Right lobe of liver (tissue), 6 donors: ENCODE results near the gene SLC12A3. TPM values are rescaled to one million over a fixed set of nuclear protein-coding genes. Genes with fewer than 3 reads are reported as not detected.

Experiments
- ATAC-seq, 4 donors: fragments of 200-7000 bp; cut with Tn5 transposase; one replicate each; pipeline ENCODE4 v1.9.1; 2020; ENCODE audit warnings: mild to moderate bottlenecking in 4 of 4, moderate library complexity in 4 of 4
- DNase-seq, 3 donors: peaks; one replicate each; pipeline ENCODE4 v3.0.0-alpha.2; 2020
- H3K27ac ChIP-seq, 3 donors: fragments of 200-600 bp; one replicate each; pipeline ENCODE4 v1.8.0; 2022
- H3K27me3 ChIP-seq, 2 donors: fragments of 200-600 bp; one replicate each; pipeline ENCODE4 v1.8.0; 2022
- H3K36me3 ChIP-seq, 4 donors: fragments of 200-600 bp; sonication (generic) in 1 of 4; one replicate each; pipeline versions ENCODE4 v1.5.1 to v1.8.0; 2017 to 2022; ENCODE audit warnings: control low read depth in 1 of 4
- H3K4me1 ChIP-seq, 4 donors: fragments of 200-600 bp; sonication (generic) in 1 of 4; one replicate each; pipeline versions ENCODE4 v1.5.1 to v1.8.0; 2017 to 2022; ENCODE audit warnings: control low read depth in 1 of 4
- H3K4me3 ChIP-seq, 3 donors: fragments of 200-600 bp; one replicate each; pipeline ENCODE4 v1.8.0; 2022
- H3K9me3 ChIP-seq, 4 donors: fragments of 200-600 bp; sonication (generic) in 1 of 4; one replicate each; pipeline versions ENCODE4 v1.5.1 to v1.8.0; 2017 to 2022; ENCODE audit warnings: control low read depth in 1 of 4
- POLR2A ChIP-seq: fragments of 450-650 bp; IDR thresholded peaks from one replicate; pipeline ENCODE4 v1.6.1; 2017; ENCODE audit warnings: antibody characterized with exemption, mild to moderate bottlenecking
- WGBS: methylation state at CpG from one replicate; pipeline ENCODE4 v1.1.6; 2018; ENCODE audit warnings: low coverage, low lambda C conversion rate; ENCODE audit not compliant: insufficient coverage; ENCODE audit errors: missing lambda C conversion rate; 5-methylcytosine and 5-hydroxymethylcytosine counted together
- intact Hi-C, 2 donors: fragments of 100-400 bp; cut with DNase I; formaldehyde crosslinking; loops; one replicate each; pipeline versions ENCODE4 v1.11.2 to v1.14.1; 2022
- total RNA-seq, 6 experiments: library from RNA; depleted of rRNA in 2 of 6; stranded (reverse); fragments of >200 nt in 2 of 6; fragmentation: NEBNext Ultra II Directional in 3 of 6; extraction: Animal tissue kit (Norgen Biotek cat#: 25700) in 3 of 6; gene quantifications; one replicate each; pipeline versions ENCODE4 v1.1.0 to v1.2.4, GENCODE V29; 2016 to 2023
- TF ChIP-seq, protein P1 (sequence below), 4 donors: fragments of 200-600 bp in 3 of 4; fragments of 450-650 bp in 1 of 4; IDR thresholded peaks; one replicate each; pipeline versions ENCODE4 v1.5.1 to v1.8.0; 2016 to 2022; ENCODE audit warnings: antibody characterized with exemption in 4 of 4, mild to moderate bottlenecking in 2 of 4
- donor health status: DM: no; HTN: yes; CAD: no.
- donor health status: DM: no; HTN: no; CAD: no.
- donor health status: DM: no; HTN: no; CAD: no.
- donor health status: DM: no; HTN: yes; CAD: no.
- donor health status: DM: no; HTN: yes; CAD: no.

The SLC12A3 gene
- total RNA-seq, 6 experiments from 2014 or later = not detected

DNA sequence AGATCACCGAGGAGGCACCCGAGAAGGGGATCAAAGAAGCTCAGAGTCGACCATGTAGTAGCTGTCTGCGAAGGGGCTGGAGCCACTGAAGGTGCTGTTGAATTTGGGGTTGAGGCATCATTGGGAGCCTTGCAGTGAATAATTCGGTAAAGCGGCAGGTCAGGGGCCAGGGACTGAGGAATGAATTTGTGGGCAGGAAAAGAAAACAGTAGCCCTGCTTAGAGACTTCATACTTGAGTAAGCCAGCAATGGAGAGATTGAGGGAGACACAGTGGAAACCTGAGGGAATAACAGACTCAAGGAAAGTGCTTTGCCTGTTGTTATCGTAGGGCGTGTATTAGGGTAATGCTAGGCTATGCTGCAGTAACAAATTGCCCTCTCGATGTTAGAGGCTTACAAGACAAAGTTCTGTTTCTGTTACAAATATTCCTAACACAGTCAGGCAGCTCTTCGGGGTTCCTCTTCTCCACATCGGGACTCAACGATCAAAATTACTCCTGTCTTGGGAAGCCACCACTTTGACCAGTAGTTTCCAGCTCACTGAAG is 53.5 kb downstream of the SLC12A3 start:
- DNase-seq (no peak), ATAC-seq (no peak)
- H3K4me3 ChIP-seq = no peak overlapping the region
- TF ChIP-seq, protein P1, sequence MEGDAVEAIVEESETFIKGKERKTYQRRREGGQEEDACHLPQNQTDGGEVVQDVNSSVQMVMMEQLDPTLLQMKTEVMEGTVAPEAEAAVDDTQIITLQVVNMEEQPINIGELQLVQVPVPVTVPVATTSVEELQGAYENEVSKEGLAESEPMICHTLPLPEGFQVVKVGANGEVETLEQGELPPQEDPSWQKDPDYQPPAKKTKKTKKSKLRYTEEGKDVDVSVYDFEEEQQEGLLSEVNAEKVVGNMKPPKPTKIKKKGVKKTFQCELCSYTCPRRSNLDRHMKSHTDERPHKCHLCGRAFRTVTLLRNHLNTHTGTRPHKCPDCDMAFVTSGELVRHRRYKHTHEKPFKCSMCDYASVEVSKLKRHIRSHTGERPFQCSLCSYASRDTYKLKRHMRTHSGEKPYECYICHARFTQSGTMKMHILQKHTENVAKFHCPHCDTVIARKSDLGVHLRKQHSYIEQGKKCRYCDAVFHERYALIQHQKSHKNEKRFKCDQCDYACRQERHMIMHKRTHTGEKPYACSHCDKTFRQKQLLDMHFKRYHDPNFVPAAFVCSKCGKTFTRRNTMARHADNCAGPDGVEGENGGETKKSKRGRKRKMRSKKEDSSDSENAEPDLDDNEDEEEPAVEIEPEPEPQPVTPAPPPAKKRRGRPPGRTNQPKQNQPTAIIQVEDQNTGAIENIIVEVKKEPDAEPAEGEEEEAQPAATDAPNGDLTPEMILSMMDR (IDR thresholded peaks at IDR 0.05) = no peak
- TF ChIP-seq POLR2A = no peak
- H3K36me3 ChIP-seq = no peaks in the 10 kb centered on the region
- H3K27ac ChIP-seq = no peak overlapping the region
- H3K4me1 ChIP-seq = peaks cover 0 to 13% (median 5%) of the 10 kb centered on the region in 4 donors
- 83% methylated on average over 10 of the region's 12 CpGs for WGBS
- H3K9me3 ChIP-seq = no peaks in the 10 kb centered on the region
- intact Hi-C loops = no loop called here
- no peaks in the 10 kb centered on the region for H3K27me3 ChIP-seq

DNA sequence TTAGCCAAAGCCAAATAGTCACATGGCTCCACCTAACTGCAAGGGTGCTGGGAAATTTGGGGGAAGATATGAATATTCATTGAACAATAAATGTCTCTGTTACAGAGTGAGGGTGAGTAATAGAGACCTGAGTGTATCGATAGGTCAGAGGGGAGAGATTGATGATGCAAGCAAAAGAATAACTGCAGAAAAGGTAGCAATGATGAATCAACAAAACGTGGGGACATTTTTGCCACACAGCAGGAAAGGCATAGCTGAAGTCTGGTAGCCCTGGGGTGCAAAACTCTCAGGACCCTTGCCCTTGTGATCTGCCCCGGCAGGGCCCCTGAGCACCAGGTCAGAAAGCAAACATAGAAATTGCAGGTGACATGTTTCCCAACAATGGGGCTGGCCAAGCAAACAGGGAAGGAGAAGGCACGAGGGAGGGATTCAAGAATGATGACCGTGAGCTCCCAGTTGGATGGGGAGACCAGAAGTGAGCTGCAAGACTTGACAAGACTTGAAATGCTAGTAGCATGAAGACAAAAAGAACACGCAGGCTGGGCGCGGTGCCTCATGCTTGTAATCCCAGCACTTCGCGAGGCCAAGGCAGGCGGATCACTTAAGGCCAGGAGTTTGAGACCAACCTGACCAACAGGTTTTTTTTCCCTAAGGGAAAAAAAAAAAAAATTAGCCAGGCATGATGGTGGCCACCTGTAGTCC is 54.2 kb downstream of the SLC12A3 start:
- intact Hi-C loops = no loop called here
- no peak for TF ChIP-seq POLR2A
- TF ChIP-seq, protein P1 (IDR thresholded peaks at IDR 0.05) = no peak
- H3K27ac ChIP-seq = no peak overlapping the region
- H3K4me3 ChIP-seq = no peak overlapping the region
- DNase-seq = peak in 1 of 3 donors; percentile 54
- H3K27me3 ChIP-seq = no peaks in the 10 kb centered on the region
- 61% methylated on average over 11 of the region's 11 CpGs for WGBS
- peaks cover 0 to 13% (median 5%) of the 10 kb centered on the region in 4 donors for H3K4me1 ChIP-seq
- no peaks in the 10 kb centered on the region for H3K9me3 ChIP-seq
- peak in 2 of 4 donors; percentile 18 to 39 for ATAC-seq
- no peaks in the 10 kb centered on the region for H3K36me3 ChIP-seq

DNA sequence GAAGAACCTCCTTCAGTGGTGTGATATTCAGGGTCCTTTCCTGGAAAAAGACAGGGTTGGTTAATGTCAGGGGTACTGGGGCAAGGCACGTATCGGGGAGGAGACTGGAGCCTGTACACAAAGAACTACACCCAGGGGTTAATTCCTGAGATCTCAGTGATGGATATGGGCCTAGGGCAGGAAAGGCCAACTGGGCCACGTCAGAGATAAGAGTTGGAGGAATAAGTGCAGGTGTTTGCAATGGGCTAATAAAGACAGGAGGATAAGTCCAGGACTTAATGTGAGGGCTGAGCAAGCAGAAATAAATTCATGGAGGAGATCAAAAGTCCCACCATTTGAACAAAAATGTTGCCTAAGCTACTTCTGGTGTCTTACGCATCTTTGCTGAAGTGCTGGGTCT is 56.6 kb downstream of the SLC12A3 start:
- intact Hi-C loops = no loop called here
- DNase-seq (no peak), ATAC-seq (no peak)
- Histone ChIP-seq H3K9me3 (no peaks in the 10 kb centered on the region), H3K4me3 (no peak overlapping the region), H3K36me3 (no peaks in the 10 kb centered on the region), H3K4me1 (peaks cover 0 to 13% (median 5%) of the 10 kb centered on the region in 4 donors), H3K27me3 (no peaks in the 10 kb centered on the region), H3K27ac (no peak overlapping the region)
- TF ChIP-seq, protein P1 (IDR thresholded peaks at IDR 0.05) = no peak
- no peak for TF ChIP-seq POLR2A
- whole genome bisulfite sequencing = 79% methylated on average over 4 of the region's 4 CpGs

DNA sequence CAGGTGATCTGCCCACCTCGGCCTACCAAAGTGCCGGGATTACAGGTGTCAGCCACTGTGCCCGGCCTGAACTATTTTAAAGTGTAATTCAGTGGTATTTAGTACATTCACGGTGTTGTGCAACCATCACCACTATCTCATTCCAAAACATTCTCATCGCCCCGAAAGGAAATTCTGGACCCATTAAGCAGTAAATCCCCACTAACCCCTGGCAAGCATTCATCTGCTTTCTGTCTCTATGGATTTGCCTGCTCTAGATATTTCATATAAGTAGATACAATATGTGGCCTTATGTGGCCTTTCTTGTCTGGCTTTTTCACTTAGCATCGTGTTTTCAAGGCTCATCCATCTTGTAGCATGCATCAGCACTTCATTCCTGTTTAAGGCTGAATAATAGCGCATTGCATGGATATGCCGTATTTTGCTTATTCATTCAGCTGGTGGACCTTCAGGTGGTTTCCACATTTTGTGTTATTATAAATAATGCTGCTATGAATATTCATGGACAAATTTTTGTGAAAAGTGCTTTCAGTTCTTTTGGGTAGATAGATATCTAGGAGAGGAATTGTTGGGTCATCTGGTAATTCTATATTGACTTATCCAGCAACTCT is 58.6 kb downstream of the SLC12A3 start:
- TF ChIP-seq, protein P1 (IDR thresholded peaks at IDR 0.05) = no peak
- no peak for TF ChIP-seq POLR2A
- H3K4me3 ChIP-seq = no peak overlapping the region
- no peaks in the 10 kb centered on the region for H3K36me3 ChIP-seq
- peak overlapping the region in 2 of 3 donors; percentile 44 to 48 for H3K27ac ChIP-seq
- H3K4me1 ChIP-seq = peaks cover 0 to 13% (median 5%) of the 10 kb centered on the region in 4 donors
- no peaks in the 10 kb centered on the region for H3K9me3 ChIP-seq
- WGBS = 47% methylated on average over 9 of the region's 9 CpGs
- ATAC-seq (peak in 3 of 4 donors; percentile 13 to 29 (median 19)), DNase-seq (no peak)
- intact Hi-C loops = no loop called here
- no peaks in the 10 kb centered on the region for H3K27me3 ChIP-seq
